NCI-H1048 (cell line): ENCODE measurements around the gene ACSL5.
"Not testable (repeated sequence)": the region's sequence is repeated elsewhere in the genome, so short reads cannot be mapped to it uniquely, and the experiment has no call there.

ENCODE experiments used
- DNase-seq: peaks from one replicate; lab custom pipeline; 2025; lab: John Stamatoyannopoulos, UW

The ACSL5 gene

DNA sequence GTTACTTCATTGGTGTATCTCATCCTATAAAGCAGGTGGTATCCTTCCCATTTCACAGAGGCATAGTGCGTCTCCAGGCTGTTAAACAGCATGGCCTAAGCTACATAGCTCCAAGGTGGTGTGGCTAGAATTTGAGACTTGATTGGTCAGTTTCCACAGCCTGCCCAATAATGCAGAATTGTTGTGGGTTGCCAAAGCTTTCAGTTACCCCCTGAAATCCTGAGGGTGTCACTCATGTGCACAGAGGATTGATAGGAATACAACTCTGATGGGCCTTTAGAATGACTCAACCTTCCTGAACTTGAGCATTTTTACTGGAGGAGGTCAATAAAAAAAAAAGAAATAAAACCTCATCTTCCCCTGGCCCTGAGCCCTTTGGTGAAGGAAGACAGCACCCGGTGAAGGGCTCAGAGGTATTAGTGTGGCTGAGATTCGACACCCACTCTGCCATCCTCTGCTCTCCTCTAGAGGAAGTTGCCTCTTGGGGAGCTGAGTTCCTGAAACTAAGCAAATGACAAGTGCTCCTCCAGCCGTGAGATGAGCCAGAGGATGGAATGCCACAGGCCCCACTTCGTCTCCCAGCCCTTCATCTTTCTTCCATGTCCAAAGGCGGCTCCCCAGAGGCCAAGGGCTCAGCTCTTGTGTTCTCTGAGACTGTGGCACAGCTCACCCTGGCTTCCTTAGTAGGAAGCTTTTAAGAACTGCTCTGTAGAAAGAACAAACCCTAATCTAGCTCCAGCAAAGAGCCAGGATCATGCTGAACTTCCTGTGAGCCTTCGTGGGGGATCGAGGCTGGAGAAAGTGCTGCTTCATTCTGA is 1.0 kb downstream of the ACSL5 start:
- no peak for DNase-seq

DNA sequence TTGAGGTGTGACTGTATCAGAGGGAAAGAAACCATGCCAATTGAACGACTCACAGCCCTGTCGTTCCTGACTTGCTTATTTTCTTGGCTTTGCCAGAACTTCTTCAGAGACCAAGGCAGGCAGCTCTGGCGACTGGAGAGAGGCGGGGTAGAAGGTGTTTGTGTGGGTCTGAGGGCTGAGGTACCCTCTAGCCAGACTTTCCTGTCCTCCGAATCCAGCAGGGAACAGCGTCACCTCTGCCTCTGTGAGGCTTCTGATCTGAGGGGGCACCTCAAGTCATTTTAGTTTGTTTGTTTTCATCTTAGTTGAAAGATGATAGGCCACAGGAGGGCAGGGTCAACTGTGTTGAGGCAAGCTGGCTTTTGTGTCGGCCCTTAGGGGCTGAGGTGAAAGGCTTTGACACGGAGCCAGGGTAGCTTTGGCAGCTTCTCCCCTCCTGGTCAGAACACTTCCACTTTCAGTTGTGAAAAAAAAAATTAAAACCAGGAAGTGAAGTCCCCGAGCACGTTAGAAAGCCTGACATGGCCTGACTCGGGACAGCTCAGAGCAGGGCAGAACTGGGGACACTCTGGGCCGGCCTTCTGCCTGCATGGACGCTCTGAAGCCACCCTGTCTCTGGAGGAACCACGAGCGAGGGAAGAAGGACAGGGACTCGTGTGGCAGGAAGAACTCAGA is 1.9 kb downstream of the ACSL5 start:
- no peak for DNase-seq

DNA sequence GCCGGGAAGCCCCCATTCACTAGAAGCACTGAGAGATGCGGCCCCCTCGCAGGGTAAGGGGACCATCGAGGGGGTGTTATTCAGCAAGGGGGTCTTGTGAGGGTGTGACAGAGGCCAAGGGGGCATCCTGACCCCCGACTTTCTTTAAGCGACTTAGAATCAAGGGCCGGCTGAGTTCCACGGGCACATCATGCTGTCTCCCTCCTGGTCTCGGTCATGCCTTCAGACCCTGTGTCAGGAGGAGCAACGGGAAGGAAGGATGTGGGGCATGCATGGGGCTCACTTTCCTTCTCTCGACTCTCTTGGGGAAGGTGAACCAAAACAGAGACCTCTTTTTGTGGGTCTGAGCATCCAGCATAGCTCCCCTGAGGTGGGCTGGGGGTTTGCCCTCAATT is 2.5 kb downstream of the ACSL5 start:
- no peak for DNase-seq

DNA sequence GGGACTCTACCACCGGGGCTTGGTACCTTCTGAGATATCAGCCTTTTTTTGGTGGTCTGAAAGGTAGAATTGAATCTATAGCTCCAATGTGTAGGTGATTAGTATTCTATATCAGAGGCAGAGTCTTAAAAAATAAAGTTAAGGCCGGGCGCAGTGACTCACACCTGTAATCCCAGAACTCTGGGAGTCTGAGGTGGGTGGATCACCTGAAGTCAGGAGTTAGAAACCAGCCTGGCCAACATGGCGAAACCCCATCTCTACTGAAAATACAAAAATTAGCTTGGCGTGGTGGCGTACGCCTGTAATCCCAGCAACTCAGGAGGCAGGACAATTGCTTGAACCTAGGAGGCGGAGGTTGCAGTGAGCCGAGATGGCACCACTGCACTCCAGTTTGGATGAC is 3.2 kb downstream of the ACSL5 start:
- DNase-seq = not testable (repeated sequence)

DNA sequence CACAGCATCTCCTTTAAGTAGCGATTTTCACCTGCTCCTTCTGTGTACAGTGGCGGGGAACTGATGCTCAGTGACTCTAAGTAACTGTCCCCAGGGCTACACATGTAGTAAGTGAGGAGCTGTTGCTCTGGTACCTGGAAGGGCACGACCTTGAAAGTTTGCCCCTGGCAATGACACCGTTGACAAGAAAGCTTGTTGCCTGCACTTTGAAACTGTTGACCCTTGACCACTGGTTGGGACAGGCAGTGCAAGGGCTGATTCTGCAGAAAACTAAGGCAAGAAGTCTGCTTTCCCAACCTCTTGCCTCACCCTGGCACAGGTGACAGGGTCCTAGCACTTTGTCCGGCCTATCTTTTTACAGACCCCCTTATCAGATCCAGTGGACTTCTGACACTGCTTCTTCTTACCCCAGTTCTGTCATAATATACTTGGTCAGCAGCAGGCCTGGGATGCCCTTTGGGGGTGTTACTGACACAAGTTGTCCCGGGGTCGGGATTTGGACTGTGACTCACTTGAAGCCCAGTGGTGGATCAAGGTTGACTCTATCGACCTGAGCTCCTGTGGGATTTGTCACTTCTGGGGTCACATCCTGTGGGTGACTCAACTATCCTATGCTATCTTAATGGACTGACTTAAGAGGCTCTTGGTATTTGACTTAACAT is 5.8 kb downstream of the ACSL5 start:
- no peak for DNase-seq

DNA sequence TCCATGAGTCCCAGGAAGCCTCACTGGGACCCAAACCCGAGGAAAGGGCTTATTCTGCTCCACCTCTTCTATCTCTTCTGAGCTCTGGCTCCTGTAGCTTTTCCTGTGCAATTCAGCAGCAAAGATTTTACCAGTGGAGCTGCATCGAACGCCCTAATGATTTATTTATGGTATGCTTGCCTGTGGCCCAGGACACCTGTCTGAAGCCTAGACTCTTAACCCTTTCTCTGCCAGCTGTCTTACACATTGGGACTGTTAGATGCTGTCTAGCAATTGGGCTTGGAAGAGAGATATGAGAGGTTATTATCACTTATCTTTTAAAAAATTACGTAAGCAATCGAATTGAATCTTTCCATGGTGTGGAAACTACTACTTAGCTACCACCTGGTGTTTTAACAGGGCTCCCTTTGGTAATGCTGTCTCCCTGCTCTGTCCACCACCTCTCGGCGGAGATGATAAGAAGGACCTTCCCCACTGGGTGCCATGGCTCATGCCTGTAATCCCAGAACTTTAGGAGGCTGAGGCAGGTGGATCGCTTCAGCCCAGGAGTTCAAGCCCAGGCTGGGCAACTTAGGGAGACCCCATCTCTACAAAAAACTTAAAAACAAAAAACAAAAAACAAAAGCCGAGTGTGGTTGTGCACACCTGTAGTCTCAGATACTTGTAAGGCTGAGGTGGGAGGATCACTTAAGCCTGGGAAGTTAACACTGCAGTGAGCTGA is 8.8 kb downstream of the ACSL5 start:
- no peak for DNase-seq

DNA sequence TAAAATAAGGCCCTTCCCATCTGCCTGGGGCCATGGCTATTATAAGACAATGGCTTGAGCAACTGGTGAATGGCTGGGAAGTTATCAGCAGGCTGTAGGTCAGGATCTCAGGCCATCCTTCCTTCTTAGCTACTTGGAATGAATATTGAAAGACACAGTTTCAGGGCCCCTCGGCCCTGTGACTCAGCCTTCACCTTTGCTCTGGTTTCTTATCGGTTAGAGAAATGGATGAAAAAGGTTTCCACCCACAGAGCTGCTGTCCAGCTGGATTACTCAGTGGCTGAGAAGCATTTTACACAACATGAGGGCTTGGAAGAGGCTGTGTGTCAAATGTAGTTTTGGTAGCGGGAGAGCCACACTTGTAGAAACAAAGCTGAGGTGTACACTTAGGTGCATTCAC is 9.4 kb downstream of the ACSL5 start:
- DNase-seq = no peak

DNA sequence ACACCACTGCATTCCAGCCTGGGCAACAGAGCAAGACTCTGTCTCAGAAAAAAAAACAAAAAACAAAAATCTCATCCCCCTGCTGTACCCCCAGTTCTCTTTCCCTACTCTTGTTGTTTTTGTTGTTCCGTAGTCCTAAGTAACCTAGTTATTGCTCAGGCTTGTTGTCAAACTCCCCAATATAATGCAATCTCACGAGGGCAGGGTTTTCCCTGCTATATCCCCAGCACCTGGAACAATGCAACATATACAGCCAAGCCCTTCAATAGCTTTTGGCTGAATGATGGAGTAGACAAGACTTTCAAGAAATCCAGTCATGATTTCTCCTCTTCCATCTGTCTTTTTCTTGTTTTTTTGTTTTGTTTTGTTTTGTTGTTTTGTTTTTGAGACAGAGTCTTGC is 10.2 kb downstream of the ACSL5 start:
- no peak for DNase-seq

DNA sequence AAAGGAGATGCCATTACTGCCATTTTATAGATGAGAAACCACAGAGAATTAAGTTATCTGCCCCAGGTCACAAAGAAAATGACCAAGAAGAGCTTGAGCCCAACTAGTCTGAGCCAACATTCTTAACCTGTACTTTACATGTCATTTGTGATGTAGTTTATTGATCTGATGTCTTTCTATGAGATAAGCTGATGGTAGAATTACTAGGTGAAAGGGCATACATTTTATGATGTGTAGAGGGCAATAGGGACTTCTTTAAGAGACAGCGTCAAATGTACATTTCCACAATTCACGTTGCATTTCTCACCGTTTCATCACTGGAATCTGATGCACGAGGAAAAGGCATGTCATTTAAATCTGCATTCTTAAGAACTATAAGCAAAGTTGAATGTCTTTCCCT is 11.3 kb downstream of the ACSL5 start:
- DNase-seq = no peak

DNA sequence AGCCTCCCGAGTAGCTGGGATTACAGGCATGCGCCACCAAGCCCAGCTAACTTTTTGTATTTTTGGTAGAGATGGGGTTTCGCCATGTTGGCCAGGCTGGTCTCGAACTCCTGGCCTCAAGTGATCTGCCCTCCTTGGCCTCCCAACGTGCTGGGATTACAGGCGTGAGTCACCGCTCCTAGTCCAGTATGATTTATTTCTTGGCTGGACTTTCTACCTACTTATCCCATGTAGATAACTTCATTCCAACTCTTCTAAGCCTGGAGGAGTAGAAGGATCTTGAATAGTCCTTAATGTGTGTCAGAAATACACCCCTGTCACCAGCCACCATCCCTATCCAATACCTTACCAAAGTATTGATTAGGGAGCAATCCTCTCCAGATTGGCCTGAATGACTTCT is 14.1 kb downstream of the ACSL5 start:
- not testable (repeated sequence) for DNase-seq

DNA sequence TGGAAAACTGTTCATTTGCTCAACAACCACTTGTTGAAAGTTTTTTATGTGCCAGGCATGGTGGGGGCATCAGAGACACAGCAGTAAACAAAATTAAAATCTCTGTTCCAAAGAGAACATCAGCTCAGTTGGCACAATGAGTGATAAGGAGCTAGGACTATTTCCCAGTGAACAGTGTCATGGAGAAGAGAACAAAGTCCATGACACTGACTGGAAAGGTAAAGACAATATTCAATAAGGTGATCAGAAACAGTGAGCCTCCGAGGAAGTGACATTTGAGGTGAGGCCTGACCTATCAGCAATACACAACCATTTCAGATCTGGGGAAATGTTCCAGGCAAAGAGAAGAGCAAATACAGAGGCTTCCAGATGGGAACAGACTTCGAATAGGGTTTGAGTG is 14.6 kb downstream of the ACSL5 start:
- DNase-seq = no peak

DNA sequence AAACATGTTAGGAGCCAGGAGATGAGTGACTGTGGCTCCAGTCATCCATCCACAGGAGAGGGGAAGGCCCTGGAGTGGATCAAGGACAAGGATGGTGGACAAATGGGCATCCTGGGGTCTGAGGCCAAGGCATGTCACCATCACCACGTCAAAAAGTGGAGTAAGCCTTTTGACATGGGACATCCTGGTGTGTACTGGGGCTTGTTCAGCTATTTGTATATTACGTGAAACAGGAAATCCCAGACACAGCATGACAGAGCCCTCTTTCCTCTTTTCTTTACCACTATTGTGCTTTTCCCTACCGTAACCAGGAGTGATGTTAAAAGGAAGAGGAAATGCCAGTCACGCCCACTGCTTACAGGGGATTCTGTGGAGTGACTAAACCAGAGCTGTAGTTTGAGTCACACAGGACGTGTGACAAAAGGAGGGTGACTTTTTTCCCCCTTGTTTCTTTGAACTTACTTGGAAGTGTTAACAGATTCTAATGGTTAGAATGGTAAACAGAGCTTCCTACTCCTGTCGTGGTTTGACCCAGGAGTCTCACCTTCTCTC is 15.4 kb downstream of the ACSL5 start:
- no peak for DNase-seq

DNA sequence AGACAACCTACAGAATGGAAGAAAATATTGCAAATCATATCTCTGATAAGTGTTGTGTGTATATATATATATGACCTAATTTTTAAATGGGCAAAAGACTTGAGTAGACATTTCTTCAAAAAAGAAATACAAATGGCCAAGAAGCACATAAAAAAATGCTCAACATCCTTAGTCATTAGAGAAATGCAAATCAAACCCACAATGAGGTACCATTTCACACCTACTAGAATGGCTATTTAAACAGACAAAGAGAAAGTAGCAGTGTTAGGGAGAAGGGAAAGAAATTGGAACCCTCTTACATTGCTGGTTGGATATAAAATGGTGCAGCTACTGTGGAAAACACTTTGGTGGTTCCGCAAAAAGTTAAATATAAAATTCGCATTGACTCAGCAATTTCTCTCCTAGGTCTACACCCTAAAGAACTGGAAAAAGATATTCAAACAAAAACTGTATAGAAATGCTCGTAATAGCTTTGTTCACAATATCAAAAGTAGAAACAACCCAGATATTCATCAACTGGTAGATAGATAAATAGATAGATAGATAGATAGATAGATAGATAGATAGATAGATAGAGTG is 16.3 kb downstream of the ACSL5 start:
- no peak for DNase-seq

DNA sequence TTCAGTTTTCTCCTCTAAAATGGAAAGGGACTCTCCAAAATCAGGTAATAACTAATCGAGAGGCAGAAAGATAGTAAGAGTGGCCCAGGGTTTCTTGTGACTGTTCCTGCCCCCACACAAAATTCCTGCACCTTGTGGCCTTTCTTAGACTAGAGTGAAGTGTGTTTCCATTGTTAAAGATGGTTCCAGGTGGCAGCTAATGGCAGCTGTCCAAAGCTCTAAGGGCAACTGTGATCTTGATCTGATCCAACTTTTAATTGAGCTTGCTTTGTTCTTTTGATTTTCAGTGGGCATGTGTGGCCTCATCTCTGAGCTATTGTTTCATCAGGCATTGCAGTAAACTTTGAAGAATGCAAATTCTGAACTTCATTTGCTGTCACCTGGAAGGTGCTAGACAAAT is 19.4 kb downstream of the ACSL5 start:
- no peak for DNase-seq

DNA sequence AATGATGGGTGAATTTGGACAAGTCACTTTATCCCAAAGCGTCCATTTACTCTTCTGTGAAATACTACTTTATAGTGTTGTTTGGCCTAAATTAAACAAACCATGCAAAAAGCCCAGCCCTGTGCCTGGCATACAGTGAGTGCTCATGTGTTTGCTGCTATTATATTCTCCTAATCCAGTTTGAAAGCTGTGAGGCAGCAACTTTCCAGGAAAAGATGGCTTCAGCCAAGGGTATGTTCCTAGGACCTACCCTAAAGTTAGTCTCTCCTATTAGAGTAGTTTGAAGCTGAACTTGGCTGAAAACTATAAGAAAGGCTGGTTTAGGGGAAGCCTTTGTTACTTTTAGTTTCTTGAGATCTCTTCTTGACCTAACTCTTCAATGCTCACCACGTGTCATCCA is 19.9 kb downstream of the ACSL5 start:
- DNase-seq = no peak

DNA sequence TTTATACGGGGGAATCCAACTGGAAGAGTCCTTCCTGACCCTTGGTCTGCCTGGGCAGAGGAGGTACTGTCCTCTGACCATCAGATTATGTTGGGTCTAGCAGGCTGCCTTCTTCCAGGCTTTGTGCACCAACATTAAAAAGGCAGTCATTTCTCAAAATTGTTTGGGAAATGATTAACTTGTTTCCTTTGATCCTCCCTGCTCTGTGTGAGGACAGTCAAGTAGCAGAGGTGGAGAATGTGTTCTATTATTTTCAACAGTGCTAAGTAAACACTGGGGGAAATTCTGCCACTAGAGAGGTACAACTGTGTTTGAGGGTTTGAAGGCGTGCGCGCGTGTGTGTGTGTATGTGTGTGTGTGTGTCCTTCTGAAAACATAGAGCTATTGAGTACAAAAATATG is 20.6 kb downstream of the ACSL5 start:
- DNase-seq = no peak

DNA sequence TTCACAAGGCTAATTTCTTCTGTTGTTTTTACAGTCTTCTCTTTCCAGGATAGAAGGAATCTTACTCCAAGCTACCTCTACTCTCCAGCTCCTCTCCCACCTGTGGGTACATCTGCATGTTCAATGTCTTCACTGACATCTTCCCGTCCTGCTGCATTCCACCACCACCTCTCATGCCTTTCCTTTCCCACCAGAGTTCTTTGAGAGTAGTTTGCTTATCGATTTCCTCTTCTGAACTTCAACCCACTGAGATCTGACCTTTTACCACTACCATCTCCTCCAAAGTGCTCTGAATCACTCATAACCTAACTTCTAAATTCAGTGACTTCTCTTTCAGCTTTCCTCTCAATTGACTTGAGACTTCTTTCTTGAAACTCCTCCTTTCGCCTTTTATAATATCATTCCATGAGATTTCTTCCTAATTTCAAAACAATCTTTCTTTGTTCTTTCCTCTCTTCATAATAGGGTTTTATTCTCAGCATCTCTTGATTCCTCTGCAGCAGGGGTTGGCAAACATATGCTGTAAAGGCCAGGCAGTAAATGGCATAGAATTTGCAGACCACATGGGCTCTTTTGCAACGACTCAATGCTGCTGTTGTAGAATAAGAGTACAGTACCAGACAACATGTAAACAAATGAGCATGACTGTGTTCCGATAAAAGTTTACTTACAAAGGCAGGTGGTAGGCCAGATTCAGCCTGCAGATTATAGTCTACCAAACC is 22.1 kb downstream of the ACSL5 start:
- DNase-seq = no peak

DNA sequence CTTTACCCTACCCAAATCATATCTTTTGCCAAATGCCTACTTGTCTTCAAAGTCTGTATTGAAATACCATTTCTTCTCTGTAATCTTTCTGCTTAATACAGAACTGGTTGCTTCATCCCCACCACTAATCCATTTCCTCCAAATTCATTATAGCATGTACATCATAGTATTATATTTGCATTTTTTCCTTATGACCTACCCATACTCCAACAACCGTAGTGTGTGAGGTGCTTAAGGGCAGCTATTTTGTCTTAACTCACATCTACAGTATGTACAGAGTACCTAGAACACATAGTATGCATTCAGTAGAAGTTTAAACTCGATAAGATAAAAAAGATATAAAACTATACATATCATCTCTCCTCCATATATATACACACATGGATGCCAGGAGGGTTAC is 23.7 kb downstream of the ACSL5 start:
- DNase-seq = no peak

DNA sequence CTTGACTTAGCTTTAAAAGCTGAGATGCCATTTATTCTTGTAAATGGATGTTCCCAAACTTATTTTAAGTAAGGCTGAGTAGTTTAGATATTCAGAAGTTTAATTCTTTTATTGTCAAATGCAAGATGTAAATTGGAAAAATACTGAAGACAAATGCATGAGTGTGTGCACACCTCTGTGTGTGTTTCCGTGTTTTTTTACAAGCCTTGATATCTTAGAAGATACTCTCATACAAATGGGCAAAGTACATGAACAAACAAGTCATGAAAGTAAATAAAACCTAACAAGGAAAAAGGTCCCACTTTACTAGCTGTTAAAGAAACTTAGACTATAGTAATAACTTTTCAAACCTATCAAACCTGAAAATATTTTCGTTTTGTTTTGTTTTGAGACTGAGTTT is 29.0 kb downstream of the ACSL5 start:
- DNase-seq = no peak

DNA sequence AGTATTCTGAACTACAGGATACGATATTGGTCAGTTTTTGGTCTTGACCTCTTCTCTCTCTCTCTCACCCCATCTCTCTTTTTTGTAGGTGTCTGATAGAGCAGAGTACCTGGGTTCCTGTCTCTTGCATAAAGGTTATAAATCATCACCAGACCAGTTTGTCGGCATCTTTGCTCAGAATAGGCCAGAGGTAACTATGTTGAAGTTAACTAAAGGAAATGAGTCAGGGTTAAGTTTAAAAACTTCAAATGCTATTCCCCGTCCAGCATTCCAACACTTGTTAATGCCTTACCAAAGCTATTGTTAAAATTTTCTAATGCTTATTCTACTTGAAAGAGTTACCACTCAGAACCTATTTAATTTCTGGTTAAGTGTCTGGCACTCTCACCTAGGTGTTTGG is 30.7 kb downstream of the ACSL5 start:
- DNase-seq = no peak

DNA sequence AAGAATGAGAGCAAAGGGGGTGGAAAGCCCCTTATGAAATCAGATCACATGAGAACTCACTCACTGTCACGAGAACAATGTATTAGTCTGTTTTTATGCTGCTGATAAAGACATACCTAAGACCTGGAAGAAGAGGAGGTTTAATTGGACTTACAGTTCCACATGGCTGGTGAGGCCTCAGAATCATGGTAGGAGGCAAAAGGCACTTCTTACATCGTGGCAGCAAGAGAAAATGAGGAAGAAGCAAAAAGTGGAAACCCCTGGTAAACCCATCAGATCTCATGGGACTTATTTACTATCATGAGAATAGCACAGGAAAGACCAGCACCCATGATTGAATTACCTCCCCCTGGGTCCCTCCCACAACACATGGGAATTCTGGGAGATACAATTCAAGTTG is 32.9 kb downstream of the ACSL5 start:
- DNase-seq = not testable (repeated sequence)
